SK-N-SH (cell line): ENCODE results near the gene SYPL2. TPM values are rescaled to one million over a fixed set of nuclear protein-coding genes. Genes with fewer than 3 reads are reported as not detected.
A peak's percentile ranks its signal among the peaks of the same experiment; 100 is the strongest.

Experiments
- CTCF ChIP-seq: fragments of 200-600 bp; sonication (generic); IDR thresholded peaks from 2 replicates; pipeline ENCODE4 v1.6.1; 2017; ENCODE audit warnings: antibody characterized with exemption, mild to moderate bottlenecking, moderate library complexity
- EP300 ChIP-seq, 2 experiments: IDR thresholded peaks; 2 replicates each; pipeline versions ENCODE4 v1.4.0 to v1.6.1; 2012; ENCODE audit warnings: borderline replicate concordance in 1 of 2, low read depth in 1 of 2, low read length in 1 of 2
- EZH2phosphoT487 ChIP-seq: fragments of 200-600 bp; sonication (generic); IDR thresholded peaks from 2 replicates; pipeline ENCODE4 v1.6.1; 2017; ENCODE audit warnings: low read depth, mixed run types, mild to moderate bottlenecking, antibody characterized with exemption, moderate library complexity, borderline replicate concordance
- FOXJ3 ChIP-seq: sonication (generic); formaldehyde crosslinking; IDR thresholded peaks from 2 replicates; pipeline ENCODE4 v1.5.1; 2020; ENCODE audit warnings: mild to moderate bottlenecking, missing genetic modification reagents
- FOXM1 ChIP-seq: IDR thresholded peaks from 2 replicates; pipeline ENCODE4 v1.4.0; 2012; ENCODE audit warnings: low read depth, mild to moderate bottlenecking
- GABPA ChIP-seq: IDR thresholded peaks from 2 replicates; pipeline ENCODE4 v1.4.0; 2012; ENCODE audit warnings: low read depth, mild to moderate bottlenecking
- JUND ChIP-seq: IDR thresholded peaks from 2 replicates; pipeline ENCODE4 v1.4.0; 2012
- MXI1 ChIP-seq: IDR thresholded peaks from 2 replicates; pipeline ENCODE4 v1.6.1; 2012; ENCODE audit warnings: mild to moderate bottlenecking, low read depth, low read length, improper control_type of control experiment
- NFIC ChIP-seq: IDR thresholded peaks from 2 replicates; pipeline ENCODE4 v1.4.0; 2012; ENCODE audit warnings: borderline replicate concordance
- POLR2AphosphoS5 ChIP-seq: IDR thresholded peaks from 2 replicates; pipeline ENCODE4 v1.6.1; 2012; ENCODE audit warnings: low read depth, low read length
- RFX5 ChIP-seq: IDR thresholded peaks from 2 replicates; pipeline ENCODE4 v1.6.1; 2012; ENCODE audit warnings: mild to moderate bottlenecking, improper control_type of control experiment, low read length
- TCF12 ChIP-seq: IDR thresholded peaks from 2 replicates; pipeline ENCODE4 v1.4.0; 2012
- TEAD4 ChIP-seq: IDR thresholded peaks from 2 replicates; pipeline ENCODE4 v1.4.0; 2012; ENCODE audit warnings: mild to moderate bottlenecking, borderline replicate concordance; ENCODE audit not compliant: insufficient read depth
- YY1 ChIP-seq: IDR thresholded peaks from 2 replicates; pipeline ENCODE4 v1.4.0; 2012; ENCODE audit warnings: low read depth, mild to moderate bottlenecking
- polyA plus RNA-seq, 3 experiments: library from polyadenylated mRNA; depleted of rRNA; stranded (reverse); fragments of >200 nt; gene quantifications; 2 replicates each; pipeline ENCODE4 v1.2.3, GENCODE V29; 2012
- TF ChIP-seq, protein P1 (sequence below): IDR thresholded peaks from 2 replicates; pipeline ENCODE4; 2012
- TF ChIP-seq, protein P2 (sequence below): IDR thresholded peaks from 2 replicates; pipeline ENCODE4 v1.4.0; 2012; ENCODE audit warnings: low read depth, borderline replicate concordance
- TF ChIP-seq, protein P3 (sequence below): IDR thresholded peaks from 2 replicates; pipeline ENCODE4 v1.4.0; 2012; ENCODE audit warnings: low read depth

The SYPL2 gene
- polyA plus RNA-seq, 1 of the 3 experiments (the other 2 are of a cell fraction), result 0.03 TPM

DNA sequence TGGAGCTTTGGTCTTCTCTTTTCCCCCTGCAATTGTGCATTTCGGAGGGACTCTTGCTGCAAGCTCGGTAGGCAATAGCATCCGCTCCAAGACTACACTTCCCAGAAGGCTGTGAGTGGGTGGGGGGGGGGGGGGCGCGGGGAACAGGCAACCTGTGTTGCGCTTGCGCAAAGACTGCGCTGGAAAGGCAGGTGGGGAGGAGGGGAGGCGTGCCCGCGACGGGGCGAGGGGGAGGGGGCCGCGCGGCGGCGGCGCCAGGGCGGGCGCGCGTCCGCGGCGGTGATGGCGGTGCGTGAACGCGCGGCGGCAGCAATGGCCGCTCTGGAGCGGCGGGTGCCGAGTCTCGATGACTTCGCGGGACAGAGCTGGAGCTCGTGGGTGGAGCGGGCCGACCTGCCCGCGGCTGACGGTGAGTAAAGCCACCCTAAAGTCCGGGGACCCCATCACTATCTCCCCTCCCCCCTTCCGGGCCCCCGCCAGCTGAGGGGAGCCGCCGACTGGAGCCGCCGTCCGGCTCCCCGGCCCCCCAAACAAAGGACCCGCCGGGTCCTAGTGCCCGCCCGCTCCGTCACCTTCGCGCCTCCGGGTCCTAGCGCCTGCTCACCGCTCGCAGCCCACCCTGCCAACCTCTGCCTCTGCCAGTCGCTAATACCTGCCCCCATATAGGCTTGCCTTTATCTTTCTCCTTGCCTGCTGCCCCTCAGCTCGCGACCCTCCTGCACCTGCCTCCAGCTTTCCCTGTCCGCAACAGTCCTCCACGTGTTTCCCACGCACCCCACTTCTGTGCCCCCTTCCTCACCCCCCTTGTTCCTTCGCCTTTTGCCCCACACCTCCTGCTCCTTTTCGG lies 17.5 kb downstream of the SYPL2 start, which contains the start of gene ATXN7L2 (continued):
- TF ChIP-seq FOXM1 (no peak), FOXJ3 (CRISPR knock-in tag) (no peak), POLR2AphosphoS5 (peak; percentile 84), NFIC (no peak), TEAD4 (no peak), GABPA (no peak), RFX5 (no peak), TCF12 (no peak), CTCF (no peak), EZH2phosphoT487 (no peak), YY1 (peak; percentile 92), JUND (no peak), MXI1 (peak; percentile 85), EP300 (IDR thresholded peaks at IDR 0.05; ENCODE audit: borderline replicate concordance in 1 of 2, low read depth in 1 of 2, low read length in 1 of 2) (0 out of 4 replicates have a peak, but pooled peaks of 1 of the 2 experiments have one; percentile 18)
- TF ChIP-seq, protein P1, sequence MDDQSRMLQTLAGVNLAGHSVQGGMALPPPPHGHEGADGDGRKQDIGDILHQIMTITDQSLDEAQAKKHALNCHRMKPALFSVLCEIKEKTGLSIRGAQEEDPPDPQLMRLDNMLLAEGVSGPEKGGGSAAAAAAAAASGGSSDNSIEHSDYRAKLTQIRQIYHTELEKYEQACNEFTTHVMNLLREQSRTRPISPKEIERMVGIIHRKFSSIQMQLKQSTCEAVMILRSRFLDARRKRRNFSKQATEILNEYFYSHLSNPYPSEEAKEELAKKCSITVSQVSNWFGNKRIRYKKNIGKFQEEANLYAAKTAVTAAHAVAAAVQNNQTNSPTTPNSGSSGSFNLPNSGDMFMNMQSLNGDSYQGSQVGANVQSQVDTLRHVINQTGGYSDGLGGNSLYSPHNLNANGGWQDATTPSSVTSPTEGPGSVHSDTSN, result peak; percentile 77
- TF ChIP-seq, protein P2, sequence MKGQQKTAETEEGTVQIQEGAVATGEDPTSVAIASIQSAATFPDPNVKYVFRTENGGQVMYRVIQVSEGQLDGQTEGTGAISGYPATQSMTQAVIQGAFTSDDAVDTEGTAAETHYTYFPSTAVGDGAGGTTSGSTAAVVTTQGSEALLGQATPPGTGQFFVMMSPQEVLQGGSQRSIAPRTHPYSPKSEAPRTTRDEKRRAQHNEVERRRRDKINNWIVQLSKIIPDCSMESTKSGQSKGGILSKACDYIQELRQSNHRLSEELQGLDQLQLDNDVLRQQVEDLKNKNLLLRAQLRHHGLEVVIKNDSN, result no peak
- TF ChIP-seq, protein P3, sequence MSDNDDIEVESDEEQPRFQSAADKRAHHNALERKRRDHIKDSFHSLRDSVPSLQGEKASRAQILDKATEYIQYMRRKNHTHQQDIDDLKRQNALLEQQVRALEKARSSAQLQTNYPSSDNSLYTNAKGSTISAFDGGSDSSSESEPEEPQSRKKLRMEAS, result peak; percentile 83; the same call in 1 of the 2 replicates
- TF ChIP-seq, all 33 proteins: peak for 10
